ENCODE measurements around the gene ADAMTS12. TPM values are rescaled to one million over a fixed set of nuclear protein-coding genes. Genes with fewer than 3 reads are reported as not detected.

Gene ADAMTS12
- total RNA-seq, result 28.0 TPM

GRCh38 chr5:33891788-33892619 lies at the start of gene ADAMTS12:
Gene ADAMTS12 (minus strand): TSS chr5:33891990. CDS start chr5:33891856, 134 bp downstream.

GRCh38 chr5:33936381-33937016 lies 44.7 kb upstream of the ADAMTS12 start, which contains the start of gene RXFP3:
Gene RXFP3 (plus strand): TSS chr5:33936386. CDS start chr5:33936741, 355 bp downstream.

Other genes with a start within 250 kb of the ADAMTS12 start
- gene RXFP3, start 44.4 kb upstream of the ADAMTS12 start, total RNA-seq, result 0.27 TPM
- 6.4 TPM for gene SLC45A2, start 92.7 kb upstream of the ADAMTS12 start, total RNA-seq
- 16.7 TPM for gene AMACR, start 116.1 kb upstream of the ADAMTS12 start, total RNA-seq
- 65.3 TPM for gene C1QTNF3, start 151.2 kb upstream of the ADAMTS12 start, total RNA-seq

Data from camera-type eye (tissue), 1 donor.